GM19099 (cell line): Measurements from ENCODE around the gene VEGFB.

Source experiments
- POLR2A ChIP-seq: IDR thresholded peaks from 3 replicates; pipeline ENCODE4 v1.6.1; 2011; ENCODE audit warnings: low read depth; ENCODE audit not compliant: insufficient read length; ENCODE audit errors: extremely low read depth

The VEGFB gene

GRCh38 chr11:64234647-64235379 is 429 bp downstream of the VEGFB start:
- TF ChIP-seq POLR2A: peak; percentile 40

GRCh38 chr11:64235437-64236161 is 1.2 kb downstream of the VEGFB start:
- TF ChIP-seq POLR2A: no peak

GRCh38 chr11:64237484-64237951 is 3.1 kb downstream of the VEGFB start:
- no peak for TF ChIP-seq POLR2A

GRCh38 chr11:64238076-64238475 is 3.7 kb downstream of the VEGFB start:
- no peak for TF ChIP-seq POLR2A

- TF ChIP-seq POLR2A: no peak
Observed at GRCh38 chr11:64238999-64239398, 4.6 kb downstream of the VEGFB start.

- TF ChIP-seq POLR2A: no peak
Observed at GRCh38 chr11:64239662-64240434, 5.5 kb downstream of the VEGFB start.

GRCh38 chr11:64240435-64241240 is 6.3 kb downstream of the VEGFB start, which contains the start of gene FKBP2:
Gene FKBP2, plus strand, starts transcription at chr11:64241095. Its CDS starts 1,293 bp downstream, at chr11:64242388.
- TF ChIP-seq POLR2A: peak; percentile 90

GRCh38 chr11:64241241-64241490 is 6.8 kb downstream of the VEGFB start:
- no peak for TF ChIP-seq POLR2A

- TF ChIP-seq POLR2A: peak; percentile 53
Observed at GRCh38 chr11:64241491-64242374, 7.3 kb downstream of the VEGFB start.

GRCh38 chr11:64243236-64243854 is 9.0 kb downstream of the VEGFB start:
- no peak for TF ChIP-seq POLR2A

- no peak for TF ChIP-seq POLR2A
Observed at GRCh38 chr11:64244107-64244506, 9.7 kb downstream of the VEGFB start.

- TF ChIP-seq POLR2A: peak; percentile 13
Observed at GRCh38 chr11:64244966-64245365, 10.6 kb downstream of the VEGFB start.

- no peak for TF ChIP-seq POLR2A
Observed at GRCh38 chr11:64245401-64245796, 11.0 kb downstream of the VEGFB start.

- TF ChIP-seq POLR2A: peak; percentile 1
Observed at GRCh38 chr11:64245797-64246620, 11.6 kb downstream of the VEGFB start.

GRCh38 chr11:64246621-64246870 is 12.2 kb downstream of the VEGFB start:
- peak; percentile 4 for TF ChIP-seq POLR2A
